BJ (cell line): ENCODE data around the gene STAM2. TPM values are rescaled to one million over a fixed set of nuclear protein-coding genes. Genes with fewer than 3 reads are reported as not detected.
"Not testable (repeated sequence)": the region's sequence is repeated elsewhere in the genome, so short reads cannot be mapped to it uniquely, and the experiment has no call there.

Source experiments
- CTCF ChIA-PET: fragments of 350-600 bp; formaldehyde crosslinking; extraction: SDS; loops from one replicate; lab custom pipeline; 2021; ENCODE audit warnings: antibody characterized with exemption, inconsistent platforms; lab: Yijun Ruan, JAX
- POLR2A ChIA-PET: fragments of 300-600 bp; sonication (Branson Sonifier 250); formaldehyde crosslinking; extraction: SDS; loops from one replicate; lab custom pipeline; 2021; ENCODE audit warnings: antibody characterized with exemption; lab: Charles Lee
- DNase-seq: peaks from one replicate; pipeline ENCODE4 v3.0.0-alpha.2; 2011; ENCODE audit warnings: low read depth
- H3K27me3 ChIP-seq: 2 replicates; pipeline ENCODE4 v1.6.0; 2011; ENCODE audit warnings: low read length; ENCODE audit not compliant: control insufficient read depth, insufficient read depth
- H3K36me3 ChIP-seq: 2 replicates; pipeline ENCODE4 v1.5.1; 2011; ENCODE audit warnings: low read length; ENCODE audit not compliant: control insufficient read depth, insufficient read depth
- H3K4me3 ChIP-seq: 2 replicates; pipeline ENCODE4 v1.5.1; 2011; ENCODE audit warnings: low read depth, mild to moderate bottlenecking, control low read depth, low read length
- CTCF ChIP-seq: IDR thresholded peaks from 2 replicates; pipeline ENCODE4 v1.5.1; 2011; ENCODE audit warnings: low read depth, mild to moderate bottlenecking, control low read depth, inconsistent platforms, low read length, moderate library complexity; ENCODE audit not compliant: insufficient read depth
- polyA plus RNA-seq: library from polyadenylated mRNA; depleted of rRNA; stranded (reverse); fragments of >200 nt; gene quantifications from 2 replicates; pipeline ENCODE4 v1.2.3, GENCODE V29; 2011

STAM2 gene
- polyA plus RNA-seq, 1 experiment: 12.4 TPM

- TF ChIP-seq CTCF: no peak
- no peak for DNase-seq
- H3K4me3 ChIP-seq: no peak overlapping the region
- no peaks in the 10 kb centered on the region for H3K27me3 ChIP-seq
- ChIA-PET POLR2A (no interaction called here), CTCF (no interaction called here)
- H3K36me3 ChIP-seq: 0 out of 2 replicates have a peak, but pooled peaks cover 4% of the 10 kb centered on the region
Measured at GRCh38 chr2:152126664-152127063, 48.9 kb downstream of the STAM2 start.

- no peak for TF ChIP-seq CTCF
- DNase-seq: no peak
- ChIA-PET CTCF (interaction anchor here (1.7 kb wide), 2 partner anchors 9 to 17 kb away, joined by 4 to 5 read pairs; no protein-coding TSS in a partner anchor), POLR2A (no interaction called here)
- peaks cover 3% of the 10 kb centered on the region; the same call in 1 of the 2 replicates for H3K36me3 ChIP-seq
- H3K27me3 ChIP-seq: no peaks in the 10 kb centered on the region
- H3K4me3 ChIP-seq: no peak overlapping the region
Measured at GRCh38 chr2:152122161-152122560, 53.4 kb downstream of the STAM2 start.

- CTCF ChIA-PET: interaction anchor here (0.9 kb wide), 1 partner anchor 19 kb away, joined by 3 read pairs; no protein-coding TSS in a partner anchor
- H3K27me3 ChIP-seq: no peaks in the 10 kb centered on the region
- TF ChIP-seq CTCF: no peak
- peaks cover 3% of the 10 kb centered on the region; the same call in 1 of the 2 replicates for H3K36me3 ChIP-seq
- no peak overlapping the region for H3K4me3 ChIP-seq
- POLR2A ChIA-PET: no interaction called here
- no peak for DNase-seq
Measured at GRCh38 chr2:152120430-152120829, 55.1 kb downstream of the STAM2 start.

GRCh38 chr2:152115952-152116351 is 59.6 kb downstream of the STAM2 start:
- TF ChIP-seq CTCF: no peak
- H3K27me3 ChIP-seq: no peaks in the 10 kb centered on the region
- H3K4me3 ChIP-seq: no peak overlapping the region
- no peak for DNase-seq
- POLR2A ChIA-PET: no interaction called here
- CTCF ChIA-PET: no interaction called here
- H3K36me3 ChIP-seq: no peaks in the 10 kb centered on the region; the same call in 1 of the 2 replicates

GRCh38 chr2:152114366-152114765 is 61.2 kb downstream of the STAM2 start:
- no peaks in the 10 kb centered on the region for H3K36me3 ChIP-seq
- TF ChIP-seq CTCF: no peak
- DNase-seq: no peak
- POLR2A ChIA-PET: no interaction called here
- no peaks in the 10 kb centered on the region for H3K27me3 ChIP-seq
- H3K4me3 ChIP-seq: no peak overlapping the region
- CTCF ChIA-PET: no interaction called here

- POLR2A ChIA-PET, DNase-seq, H3K27me3 ChIP-seq, H3K36me3 ChIP-seq, H3K4me3 ChIP-seq: not testable (repeated sequence)
- CTCF ChIA-PET: interaction anchor here (0.7 kb wide), 1 partner anchor 55 kb away, joined by 3 read pairs; no protein-coding TSS in a partner anchor
Measured at GRCh38 chr2:152107140-152107539, 68.4 kb downstream of the STAM2 start.
